K562 (cell line): ENCODE results near the gene SLC7A8. TPM values are rescaled to one million over a fixed set of nuclear protein-coding genes. Genes with fewer than 3 reads are reported as not detected.

ENCODE experiments used
- ESRRA ChIP-seq: fragments of 450-650 bp; IDR thresholded peaks from 2 replicates; pipeline ENCODE4 v1.6.1; 2014; ENCODE audit warnings: low read depth, mild to moderate bottlenecking, moderate library complexity, borderline replicate concordance
- FOXM1 ChIP-seq, 2 experiments: fragments of 450-650 bp in 1 of 2; sonication (generic) in 1 of 2; formaldehyde crosslinking in 1 of 2; IDR thresholded peaks; 2 replicates each; pipeline versions ENCODE4 v1.6.1 to v1.9.0; 2017 to 2022; ENCODE audit warnings: low read depth in 2 of 2, mild to moderate bottlenecking in 2 of 2, missing genetic modification reagents in 1 of 2, moderate library complexity in 1 of 2
- HDAC1 ChIP-seq, 2 experiments: fragments of 450-650 bp; IDR thresholded peaks; 2 replicates each; pipeline ENCODE4 v1.6.1; 2016 to 2017; ENCODE audit warnings: inconsistent platforms in 1 of 2, mild to moderate bottlenecking in 1 of 2, moderate library complexity in 1 of 2
- L3MBTL2 ChIP-seq: fragments of 450-650 bp; IDR thresholded peaks from 2 replicates; pipeline ENCODE4 v1.6.1; 2016; ENCODE audit warnings: mild to moderate bottlenecking, moderate library complexity
- MBD2 ChIP-seq: sonication (generic); IDR thresholded peaks from 2 replicates; pipeline ENCODE4 v1.6.1; 2016; ENCODE audit warnings: low read depth, borderline replicate concordance
- NR4A1 ChIP-seq, 2 experiments: fragments of 250-450 bp in 1 of 2; fragments of 450-650 bp in 1 of 2; sonication (Bioruptor Pico) in 1 of 2; IDR thresholded peaks; 2 replicates each; pipeline versions ENCODE4 v1.4.0 to v1.6.1; 2016 to 2020; ENCODE audit warnings: mild to moderate bottlenecking in 2 of 2, missing compliant biosample characterization in 1 of 2, missing genetic modification characterization in 1 of 2, moderate library complexity in 1 of 2
- PHB2 ChIP-seq: fragments of 450-650 bp; IDR thresholded peaks from 2 replicates; pipeline ENCODE4 v1.6.1; 2017; ENCODE audit warnings: low read depth
- POLR3G ChIP-seq: IDR thresholded peaks from 2 replicates; pipeline ENCODE4 v1.6.1; 2011; ENCODE audit not compliant: insufficient read length, insufficient replicate concordance; ENCODE audit errors: extremely low read depth
- PYGO2 ChIP-seq: fragments of 450-650 bp; IDR thresholded peaks from 2 replicates; pipeline ENCODE4 v1.6.1; 2016; ENCODE audit warnings: mild to moderate bottlenecking, missing genetic modification characterization, moderate library complexity, missing compliant biosample characterization
- RBFOX2 ChIP-seq: fragments of 200-400 bp; formaldehyde crosslinking; IDR thresholded peaks from 2 replicates; pipeline ENCODE4 v1.6.1; 2017; ENCODE audit warnings: low read depth, mild to moderate bottlenecking, low read length, moderate library complexity
- SP1 ChIP-seq: sonication (generic); formaldehyde crosslinking; IDR thresholded peaks from 2 replicates; pipeline ENCODE4 v1.8.1; 2022; ENCODE audit warnings: mild to moderate bottlenecking, missing genetic modification reagents
- ZFX ChIP-seq: sonication (generic); formaldehyde crosslinking; IDR thresholded peaks from 2 replicates; pipeline ENCODE4 v1.8.0; 2022; ENCODE audit warnings: mild to moderate bottlenecking, missing genetic modification reagents, moderate library complexity
- polyA plus RNA-seq, 8 experiments: library from polyadenylated mRNA; depleted of rRNA in 4 of 8; stranded (reverse) in 5 of 8; unstranded in 3 of 8; fragments of >200 nt; fragmentation: Nextera tagmentation in 2 of 8; fragmentation: Illumina TruSeq in 1 of 8; extraction: Ambion mirVana in 2 of 8; extraction: Trizol in 1 of 8; gene quantifications; 2 replicates each; pipeline versions ENCODE4 v1.2.1 to v1.2.3, GENCODE V29; 2011 to 2014; ENCODE audit warnings: inconsistent platforms in 1 of 8, missing spikeins in 1 of 8
- total RNA-seq, 7 experiments: library from RNA; depleted of rRNA in 6 of 7; stranded (reverse); fragments of >200 nt in 6 of 7; fragmentation: Illumina TruSeq in 2 of 7; extraction: Trizol in 2 of 7; gene quantifications; 2 replicates each; pipeline versions ENCODE4 v1.2.1 to v1.2.3, GENCODE V29; 2011 to 2021; ENCODE audit warnings: low replicate concordance in 1 of 7
- TF ChIP-seq, protein P1 (sequence below), 2 experiments: fragments of 250-450 bp in 1 of 2; fragments of 450-650 bp in 1 of 2; sonication (Bioruptor Pico) in 1 of 2; IDR thresholded peaks; 2 replicates each; pipeline versions ENCODE4 v1.6.1 to v1.8.0; 2016 to 2021; ENCODE audit warnings: mild to moderate bottlenecking in 2 of 2, moderate library complexity in 2 of 2, missing compliant biosample characterization in 1 of 2, missing genetic modification characterization in 1 of 2
- TF ChIP-seq, protein P2 (sequence below): fragments of 150-350 bp; conservative IDR thresholded peaks from 2 replicates; pipeline ENCODE4 v1.6.1; 2014; ENCODE audit warnings: low read length
- TF ChIP-seq, protein P3 (sequence below): fragments of 450-650 bp; IDR thresholded peaks from 2 replicates; pipeline ENCODE4 v1.6.1; 2016; ENCODE audit warnings: missing biosample characterization, missing genetic modification characterization
- TF ChIP-seq, protein P4 (sequence below): fragments of 250-450 bp; sonication (Bioruptor Pico); IDR thresholded peaks from 2 replicates; pipeline ENCODE4 v1.4.0; 2020; ENCODE audit warnings: borderline replicate concordance

The SLC7A8 gene
- total and polyA plus RNA-seq, 9 of the 15 experiments (the other 6 are each of a cell fraction or from before 2014, with no cell fraction given), result 2.0 to 33.0 (median 6.0) TPM

DNA sequence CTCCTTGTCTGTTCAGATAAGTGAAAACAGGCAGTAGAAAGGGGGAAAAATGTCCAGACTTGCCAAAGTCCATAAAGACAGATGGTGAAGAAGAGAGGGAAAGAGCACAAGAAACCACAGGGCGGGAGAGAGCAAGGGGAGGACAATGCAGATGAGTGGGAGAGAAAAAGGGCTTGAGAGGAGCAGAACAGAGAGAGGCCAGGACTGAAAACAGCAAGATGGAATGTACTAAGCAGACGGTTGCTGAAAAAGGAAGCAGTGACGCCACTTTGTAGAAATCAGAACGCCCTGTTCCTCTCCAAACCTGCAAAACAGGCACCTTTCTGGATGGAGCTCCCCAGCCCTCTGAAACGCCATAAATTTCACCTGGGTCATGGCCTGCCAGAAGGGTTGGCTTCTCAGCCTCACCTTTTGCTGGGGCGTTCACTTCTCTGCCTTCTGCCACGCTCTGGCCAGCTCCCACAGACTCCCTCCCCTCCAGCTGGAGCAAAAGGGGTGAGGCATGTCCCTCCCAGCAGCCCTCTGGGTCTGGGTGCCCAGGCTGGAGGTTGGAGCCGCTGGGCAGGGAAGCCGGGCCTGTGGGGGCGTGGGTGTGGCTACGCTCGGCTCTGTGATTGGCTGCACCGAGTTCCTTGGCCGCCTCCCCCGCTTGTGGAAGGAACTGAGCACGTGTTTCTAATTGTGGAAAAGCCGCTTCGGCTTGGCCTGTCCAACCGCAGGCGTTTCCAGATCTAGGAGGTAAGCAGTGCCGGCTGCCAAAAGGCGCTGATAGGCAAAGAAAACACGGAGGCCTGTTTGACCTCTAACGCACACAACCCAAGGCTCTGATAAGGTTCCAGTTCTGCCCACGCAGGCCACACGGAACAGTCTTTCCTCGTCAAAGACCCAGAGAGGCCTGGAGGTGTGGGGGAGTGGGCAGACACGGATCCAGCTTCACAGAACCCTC, 29.3 kb downstream of the SLC7A8 start (continued):
- TF ChIP-seq ZFX (peak; percentile 80), SP1 (CRISPR knock-in tag) (0 out of 2 replicates have a peak, but pooled peaks have one; percentile 45), RBFOX2 (peak; percentile 67), L3MBTL2 (peak; percentile 99), HDAC1 (IDR thresholded peaks at IDR 0.05) (peak in 1 of 2 experiments; percentile 74; a peak in 2 of 4 replicates), NR4A1 (CRISPR knock-in tag; IDR thresholded peaks at IDR 0.05) (no peak), NR4A1 (tag; IDR thresholded peaks at IDR 0.05) (peak; percentile 77; the same call in 1 of the 2 replicates), PYGO2 (tag) (no peak), PHB2 (no peak), ESRRA (peak; percentile 92), FOXM1 (IDR thresholded peaks at IDR 0.05; ENCODE audit: low read depth) (peak; percentile 15; the same call in 1 of the 2 replicates), FOXM1 (CRISPR knock-in tag; IDR thresholded peaks at IDR 0.05; ENCODE audit: low read depth) (no peak), MBD2 (peak; percentile 59), POLR3G (no peak)
- TF ChIP-seq, protein P1, sequence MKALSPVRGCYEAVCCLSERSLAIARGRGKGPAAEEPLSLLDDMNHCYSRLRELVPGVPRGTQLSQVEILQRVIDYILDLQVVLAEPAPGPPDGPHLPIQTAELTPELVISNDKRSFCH (CRISPR knock-in tag; IDR thresholded peaks at IDR 0.05), result no peak
- TF ChIP-seq, protein P1 (tag; IDR thresholded peaks at IDR 0.05), result peak; percentile 87
- TF ChIP-seq, protein P2, sequence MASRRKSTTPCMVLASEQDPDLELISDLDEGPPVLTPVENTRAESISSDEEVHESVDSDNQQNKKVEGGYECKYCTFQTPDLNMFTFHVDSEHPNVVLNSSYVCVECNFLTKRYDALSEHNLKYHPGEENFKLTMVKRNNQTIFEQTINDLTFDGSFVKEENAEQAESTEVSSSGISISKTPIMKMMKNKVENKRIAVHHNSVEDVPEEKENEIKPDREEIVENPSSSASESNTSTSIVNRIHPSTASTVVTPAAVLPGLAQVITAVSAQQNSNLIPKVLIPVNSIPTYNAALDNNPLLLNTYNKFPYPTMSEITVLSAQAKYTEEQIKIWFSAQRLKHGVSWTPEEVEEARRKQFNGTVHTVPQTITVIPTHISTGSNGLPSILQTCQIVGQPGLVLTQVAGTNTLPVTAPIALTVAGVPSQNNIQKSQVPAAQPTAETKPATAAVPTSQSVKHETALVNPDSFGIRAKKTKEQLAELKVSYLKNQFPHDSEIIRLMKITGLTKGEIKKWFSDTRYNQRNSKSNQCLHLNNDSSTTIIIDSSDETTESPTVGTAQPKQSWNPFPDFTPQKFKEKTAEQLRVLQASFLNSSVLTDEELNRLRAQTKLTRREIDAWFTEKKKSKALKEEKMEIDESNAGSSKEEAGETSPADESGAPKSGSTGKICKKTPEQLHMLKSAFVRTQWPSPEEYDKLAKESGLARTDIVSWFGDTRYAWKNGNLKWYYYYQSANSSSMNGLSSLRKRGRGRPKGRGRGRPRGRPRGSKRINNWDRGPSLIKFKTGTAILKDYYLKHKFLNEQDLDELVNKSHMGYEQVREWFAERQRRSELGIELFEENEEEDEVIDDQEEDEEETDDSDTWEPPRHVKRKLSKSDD, result no peak
- TF ChIP-seq, protein P3, sequence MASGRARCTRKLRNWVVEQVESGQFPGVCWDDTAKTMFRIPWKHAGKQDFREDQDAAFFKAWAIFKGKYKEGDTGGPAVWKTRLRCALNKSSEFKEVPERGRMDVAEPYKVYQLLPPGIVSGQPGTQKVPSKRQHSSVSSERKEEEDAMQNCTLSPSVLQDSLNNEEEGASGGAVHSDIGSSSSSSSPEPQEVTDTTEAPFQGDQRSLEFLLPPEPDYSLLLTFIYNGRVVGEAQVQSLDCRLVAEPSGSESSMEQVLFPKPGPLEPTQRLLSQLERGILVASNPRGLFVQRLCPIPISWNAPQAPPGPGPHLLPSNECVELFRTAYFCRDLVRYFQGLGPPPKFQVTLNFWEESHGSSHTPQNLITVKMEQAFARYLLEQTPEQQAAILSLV, result 0 out of 2 replicates have a peak, but pooled peaks have one; percentile 15
- TF ChIP-seq, protein P4, sequence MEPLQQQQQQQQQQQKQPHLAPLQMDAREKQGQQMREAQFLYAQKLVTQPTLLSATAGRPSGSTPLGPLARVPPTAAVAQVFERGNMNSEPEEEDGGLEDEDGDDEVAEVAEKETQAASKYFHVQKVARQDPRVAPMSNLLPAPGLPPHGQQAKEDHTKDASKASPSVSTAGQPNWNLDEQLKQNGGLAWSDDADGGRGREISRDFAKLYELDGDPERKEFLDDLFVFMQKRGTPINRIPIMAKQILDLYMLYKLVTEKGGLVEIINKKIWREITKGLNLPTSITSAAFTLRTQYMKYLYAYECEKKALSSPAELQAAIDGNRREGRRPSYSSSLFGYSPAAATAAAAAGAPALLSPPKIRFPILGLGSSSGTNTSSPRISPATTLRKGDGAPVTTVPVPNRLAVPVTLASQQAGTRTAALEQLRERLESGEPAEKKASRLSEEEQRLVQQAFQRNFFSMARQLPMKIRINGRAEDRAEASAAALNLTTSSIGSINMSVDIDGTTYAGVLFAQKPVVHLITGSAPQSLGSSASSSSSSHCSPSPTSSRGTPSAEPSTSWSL (CRISPR knock-in tag), result no peak
